Occipital lobe (tissue), 2 donors: ENCODE results near the gene WWOX. TPM values are rescaled to one million over a fixed set of nuclear protein-coding genes. Genes with fewer than 3 reads are reported as not detected.

Experiments used
- DNase-seq: peaks from one replicate; lab custom pipeline; 2025; lab: John Stamatoyannopoulos, UW
- total RNA-seq: library from RNA; depleted of rRNA; stranded (reverse); fragments of >200 nt; gene quantifications from one replicate; pipeline ENCODE4 v1.2.3, GENCODE V29; 2014

WWOX gene
- total RNA-seq, 1 donor from 2014 or later: 20.9 TPM

DNA sequence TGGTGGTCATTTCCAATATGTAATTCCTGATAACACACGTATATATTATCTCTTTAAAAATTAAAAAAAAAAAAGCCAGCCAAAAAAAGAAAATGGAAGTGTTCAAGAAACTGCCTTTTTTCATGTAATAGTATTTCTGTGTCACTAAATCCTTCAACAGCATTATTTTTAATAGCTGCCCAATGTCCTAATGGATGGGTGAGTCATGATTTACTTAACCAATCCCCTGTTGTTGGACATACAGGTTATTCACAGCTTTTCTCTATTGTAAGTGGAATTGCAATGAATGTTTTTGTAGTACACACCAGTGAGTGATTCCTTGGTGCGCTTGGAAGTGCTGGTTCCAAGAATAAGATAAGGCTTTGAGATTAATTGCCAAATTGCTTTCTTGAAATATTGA is 124.9 kb downstream of the WWOX start:
- DNase-seq: no peak

DNA sequence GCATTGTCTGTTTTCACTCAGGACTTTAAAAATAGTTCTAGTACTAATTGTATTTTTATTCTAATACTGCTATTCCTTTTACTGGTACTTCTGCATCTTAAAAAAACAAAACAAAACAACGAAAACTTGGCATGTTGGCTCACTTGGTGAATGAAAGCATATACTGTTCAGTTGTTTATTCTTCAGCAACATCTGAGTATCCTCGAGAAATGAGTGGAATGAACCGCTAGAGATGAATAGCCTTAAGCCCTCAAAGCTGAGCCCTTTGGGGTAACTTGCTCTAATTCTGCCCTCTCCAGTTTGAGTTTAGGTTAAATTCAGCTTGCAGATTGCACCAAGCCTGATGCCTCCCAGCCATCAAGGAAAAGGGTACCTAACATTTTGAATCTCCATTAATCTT is 126.5 kb downstream of the WWOX start:
- DNase-seq: no peak

DNA sequence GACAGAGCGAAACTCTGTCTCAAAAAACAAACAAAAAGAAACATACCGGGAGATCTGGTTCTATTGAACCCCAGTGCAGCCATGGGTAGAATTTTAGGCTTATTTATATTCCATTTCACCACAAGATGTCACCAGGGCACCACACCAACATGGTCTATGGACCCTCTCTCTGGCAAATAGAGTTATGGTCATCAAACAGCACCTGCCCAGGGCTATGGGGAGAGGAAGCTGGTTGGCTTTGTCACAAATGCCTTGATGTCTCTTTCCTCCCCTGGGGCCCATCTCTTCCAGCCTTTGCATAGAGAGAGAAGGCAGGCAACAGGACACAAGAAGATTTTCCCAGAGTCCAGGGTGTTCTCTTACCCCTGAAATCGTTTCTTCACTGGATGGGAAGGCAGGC is 128.4 kb downstream of the WWOX start:
- no peak for DNase-seq

GRCh38 chr16:78228704-78229103 is 129.2 kb downstream of the WWOX start:
- DNase-seq: no peak

DNA sequence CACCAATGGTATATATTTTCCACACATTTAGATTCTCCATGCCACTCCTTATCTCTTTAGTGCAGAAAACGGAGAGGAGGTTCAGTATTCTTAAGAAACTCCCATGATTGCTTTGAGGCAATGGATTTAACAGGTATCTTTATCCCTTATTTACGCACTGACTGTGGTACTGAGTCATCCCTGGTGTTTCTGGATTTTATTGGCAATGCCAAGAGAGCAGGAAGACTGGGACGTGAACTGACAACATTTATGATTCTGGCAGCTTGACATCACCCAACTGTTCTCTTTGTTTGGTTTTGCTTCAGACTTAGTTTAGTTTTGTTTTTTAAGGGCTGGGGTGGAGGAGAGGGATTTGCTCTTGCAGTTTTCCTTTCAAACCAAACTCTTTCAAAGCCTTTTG is 131.4 kb downstream of the WWOX start:
- no peak for DNase-seq

GRCh38 chr16:78235168-78235800 is 135.8 kb downstream of the WWOX start:
- peak; percentile 55 for DNase-seq

DNA sequence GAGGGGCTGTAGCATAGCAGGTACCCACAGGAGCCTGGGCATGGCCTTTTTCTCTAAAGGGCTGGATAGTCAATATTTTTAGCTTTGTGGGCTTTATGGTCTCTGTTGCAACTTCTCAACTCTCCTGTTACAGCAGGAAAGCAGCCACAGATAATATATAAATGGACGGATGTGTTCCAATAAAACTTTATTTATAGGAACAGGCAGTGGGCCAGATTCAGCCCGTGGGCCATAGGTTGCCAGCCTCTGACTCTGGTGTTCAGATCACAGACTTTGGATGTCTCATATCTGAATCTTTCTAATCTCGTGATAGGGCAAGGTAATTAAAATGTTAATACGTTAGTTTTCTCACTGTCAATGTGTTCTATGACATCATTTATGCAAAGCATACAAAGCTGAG is 136.4 kb downstream of the WWOX start:
- DNase-seq: no peak

GRCh38 chr16:78237841-78238240 is 138.4 kb downstream of the WWOX start:
- DNase-seq: no peak

GRCh38 chr16:78240459-78241222 is 141.2 kb downstream of the WWOX start:
- DNase-seq: no peak

DNA sequence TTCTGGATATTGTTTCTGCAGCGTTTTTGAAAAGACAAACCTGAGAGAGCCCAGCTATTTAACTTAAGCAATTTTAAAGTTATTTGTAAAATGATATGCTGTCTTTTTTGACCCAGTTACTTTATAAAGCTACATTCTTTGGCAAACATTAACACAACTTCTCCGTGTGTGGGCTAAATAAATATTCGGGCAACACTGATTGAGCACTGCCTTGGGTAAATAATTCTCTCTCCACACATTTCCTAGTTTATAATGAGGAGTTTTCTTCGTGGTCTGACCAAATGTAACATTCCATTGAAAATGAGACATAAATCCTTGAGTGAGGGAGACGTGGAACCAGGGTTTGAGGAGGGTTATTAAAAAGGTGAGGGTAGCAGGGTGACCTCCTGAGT is 142.8 kb downstream of the WWOX start:
- DNase-seq: no peak

DNA sequence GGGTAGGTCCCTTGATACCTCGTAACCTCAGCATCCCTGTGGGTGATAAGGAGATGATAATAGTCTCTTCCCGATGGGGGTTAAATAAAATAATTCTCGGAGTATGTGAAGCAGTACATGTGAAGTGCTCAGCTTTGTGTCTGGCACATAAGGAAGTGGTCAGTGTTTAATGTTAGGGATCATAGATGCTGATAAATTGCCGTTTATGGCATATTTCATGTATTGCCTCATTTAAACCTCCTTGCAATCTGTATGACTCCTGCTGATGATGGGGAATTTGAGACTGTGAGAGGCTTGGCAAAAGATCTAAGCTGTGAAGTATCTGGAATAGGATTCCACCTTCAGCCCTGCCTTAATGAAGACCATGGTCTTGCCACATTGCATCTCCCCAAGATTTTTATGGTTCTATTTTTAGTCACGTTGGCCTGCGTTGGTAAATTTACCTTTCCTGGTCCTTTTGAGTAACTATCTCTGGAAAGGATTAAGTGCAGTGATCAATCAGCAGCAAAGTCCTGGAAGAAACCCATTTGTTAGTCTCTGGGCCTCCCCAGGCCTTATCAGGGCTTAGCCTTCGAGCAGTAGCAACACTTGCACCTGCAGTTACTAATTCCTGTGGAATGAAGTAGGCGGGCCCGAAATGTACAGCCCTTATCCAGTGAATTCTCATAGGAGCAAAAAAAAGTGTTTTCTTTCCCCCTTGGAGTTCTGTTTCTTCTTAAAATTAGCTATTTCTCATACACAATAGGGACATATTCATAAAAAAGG is 144.9 kb downstream of the WWOX start:
- no peak for DNase-seq

GRCh38 chr16:78246559-78246958 is 147.1 kb downstream of the WWOX start:
- DNase-seq: no peak

DNA sequence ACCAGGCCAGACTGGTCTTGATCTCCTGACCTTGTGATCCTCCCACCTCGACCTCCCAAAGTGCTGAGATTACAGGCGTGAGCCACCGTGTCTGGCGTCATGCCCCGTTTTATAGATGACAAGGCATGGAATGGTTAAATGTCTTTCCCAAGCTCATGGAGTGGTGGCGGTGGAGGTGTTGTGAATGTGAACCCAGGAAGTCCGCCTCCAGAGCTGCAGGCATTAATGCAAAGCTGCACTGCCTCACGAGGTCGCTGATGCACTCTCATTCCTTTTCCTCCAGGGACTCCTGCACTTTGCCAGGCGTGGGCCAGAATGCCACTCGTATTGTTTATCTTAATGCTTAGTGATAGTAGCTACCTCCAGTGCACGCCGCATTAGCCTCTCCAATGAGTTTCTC is 149.6 kb downstream of the WWOX start:
- DNase-seq: no peak

DNA sequence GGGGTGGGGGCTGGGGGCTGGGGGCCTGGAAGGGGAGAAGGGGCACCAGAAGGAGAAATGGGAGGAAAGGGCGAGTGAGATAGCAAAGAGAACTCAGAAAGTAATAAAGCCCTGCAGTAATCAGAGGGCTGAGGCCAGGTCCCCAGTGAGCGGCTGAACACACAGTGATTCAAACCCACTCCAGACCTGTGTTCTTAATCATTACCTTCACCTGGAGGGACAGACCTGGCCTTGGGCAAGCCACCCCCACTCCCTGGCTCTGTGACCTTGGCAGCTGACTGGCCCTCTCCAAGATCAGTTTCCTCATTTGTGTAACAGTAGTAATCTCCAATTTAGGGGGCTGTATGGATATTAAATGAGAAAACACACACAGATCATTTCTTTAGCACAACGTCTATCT is 150.4 kb downstream of the WWOX start:
- DNase-seq: no peak

GRCh38 chr16:78251115-78251514 is 151.7 kb downstream of the WWOX start:
- DNase-seq: no peak

GRCh38 chr16:78252757-78253156 is 153.3 kb downstream of the WWOX start:
- DNase-seq: no peak

DNA sequence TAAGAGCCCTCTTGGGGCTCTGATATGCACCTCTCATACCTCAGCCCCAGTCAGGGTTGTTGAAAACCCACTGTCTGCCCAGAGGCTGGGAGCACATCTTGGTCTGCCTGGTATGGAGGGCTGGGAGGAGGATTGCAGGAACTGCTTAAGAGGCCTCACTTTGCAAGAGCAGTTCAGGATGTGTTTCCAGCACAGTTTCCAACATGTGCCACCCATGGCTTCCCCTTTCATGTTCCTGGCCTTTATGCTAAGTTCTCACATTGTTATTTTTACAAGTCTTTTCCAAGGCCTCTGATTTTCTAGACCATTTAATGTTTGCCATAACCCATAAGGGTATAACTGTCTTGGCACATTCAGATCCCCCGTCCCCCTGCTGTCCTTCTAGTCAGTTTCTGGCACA is 155.4 kb downstream of the WWOX start:
- no peak for DNase-seq

DNA sequence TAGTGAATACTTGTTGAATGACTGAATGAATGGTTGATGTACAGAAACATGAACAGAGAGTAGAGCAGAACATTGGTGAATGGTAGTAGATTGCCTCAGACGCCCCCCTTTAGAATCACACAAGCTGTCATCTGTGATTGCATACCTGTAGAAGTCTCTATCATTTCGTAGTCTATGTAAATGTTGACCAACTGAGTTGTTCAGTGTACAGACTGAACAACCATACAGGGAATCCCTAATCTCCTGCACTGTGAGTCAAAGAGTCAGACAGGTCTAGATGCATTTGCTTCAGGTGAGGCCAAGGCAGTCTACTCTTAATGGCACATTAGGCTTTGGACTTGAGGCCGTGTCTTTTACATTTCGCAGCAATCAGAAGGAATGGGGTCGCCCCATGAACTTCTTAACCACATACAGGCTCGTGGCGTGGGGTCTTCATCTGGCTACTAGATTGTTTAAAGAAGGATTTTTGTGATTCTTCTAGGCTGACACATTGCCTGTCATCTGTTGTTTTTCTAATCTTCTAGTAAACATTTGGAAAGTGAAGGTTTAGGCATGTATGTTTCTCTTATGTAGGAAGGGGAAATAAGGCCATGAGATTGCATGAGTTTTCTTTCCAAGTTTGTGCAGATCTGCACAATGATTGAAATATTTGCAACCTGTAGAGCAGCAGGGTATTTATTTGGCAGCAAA is 157.4 kb downstream of the WWOX start:
- no peak for DNase-seq

DNA sequence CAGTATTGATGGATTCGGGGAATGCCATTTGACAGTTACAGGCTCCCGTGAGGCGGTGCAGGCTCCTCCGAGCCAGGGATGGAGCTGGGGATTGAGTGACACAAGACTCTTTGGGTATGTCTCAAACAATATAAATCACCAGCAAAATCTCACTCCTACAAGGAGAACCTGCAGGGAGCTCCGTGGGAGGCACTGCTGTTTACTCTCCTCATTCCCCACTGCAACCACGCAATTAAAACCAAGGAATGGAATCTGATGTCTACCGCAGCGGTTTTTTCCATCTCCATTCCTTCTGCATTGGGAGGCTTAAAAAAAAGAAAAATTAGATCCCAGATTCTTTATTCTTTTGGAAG is 157.9 kb downstream of the WWOX start:
- DNase-seq: no peak

DNA sequence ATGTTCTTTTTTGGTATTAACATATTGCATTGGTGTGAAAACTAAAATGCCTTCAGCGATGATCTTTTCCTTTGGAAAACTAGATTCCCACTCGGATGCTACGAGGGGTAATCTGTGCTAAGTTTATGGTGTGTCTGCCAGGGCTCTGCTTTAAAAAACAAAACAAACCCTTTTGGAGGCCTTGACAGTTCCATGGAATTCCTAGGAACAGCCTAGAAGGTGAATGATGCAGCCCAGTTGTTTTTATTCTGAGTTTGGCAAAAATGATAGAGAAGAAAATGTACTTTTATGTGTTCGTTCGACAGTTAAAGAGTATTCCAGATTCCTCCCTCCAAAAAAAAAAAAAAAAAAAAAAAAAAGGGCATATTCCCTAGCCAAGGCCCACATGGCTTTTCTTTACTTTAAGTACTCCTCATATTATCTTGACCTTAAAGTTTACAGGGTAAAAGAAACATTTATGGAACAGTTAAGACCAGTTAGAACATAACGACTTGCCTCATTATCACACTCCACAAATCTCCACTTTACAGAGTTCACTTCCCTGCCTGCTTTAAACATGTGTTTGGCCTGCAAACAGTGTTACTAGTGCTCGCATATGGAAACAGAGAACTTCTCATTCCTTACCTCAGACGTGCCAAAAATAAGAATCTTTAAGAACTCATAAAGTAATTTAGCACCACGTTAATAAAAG is 159.1 kb downstream of the WWOX start:
- DNase-seq: no peak

DNA sequence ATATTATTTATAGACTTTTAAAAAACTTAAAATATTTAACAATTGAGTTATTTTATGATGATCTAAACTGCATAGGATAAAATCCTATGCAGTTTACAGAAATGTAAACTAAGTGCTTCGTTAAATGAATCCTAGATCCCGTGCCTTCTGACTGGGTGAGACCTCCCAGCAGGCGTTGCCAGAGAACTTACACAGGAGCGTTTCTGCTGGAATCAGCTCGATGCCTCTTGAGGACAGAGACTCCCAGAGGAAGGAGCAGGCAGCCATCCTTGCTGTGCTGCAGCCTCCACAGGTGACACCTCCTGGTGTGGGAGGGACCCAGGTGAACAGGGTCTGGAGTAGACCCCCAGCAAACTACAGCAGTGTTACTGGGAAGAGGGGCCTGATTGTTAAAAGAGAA is 160.4 kb downstream of the WWOX start:
- no peak for DNase-seq

GRCh38 chr16:78264642-78265041 is 165.2 kb downstream of the WWOX start:
- DNase-seq: no peak
